A549 (cell line): ENCODE results near the gene MPPED1. TPM values are rescaled to one million over a fixed set of nuclear protein-coding genes. Genes with fewer than 3 reads are reported as not detected.

Source experiments
- ATAC-seq, 2 experiments: fragments of 200-7000 bp in 1 of 2; fragments of >200 bp in 1 of 2; cut with Nextera tagmentation in 1 of 2; cut with Tn5 transposase in 1 of 2; 3 replicates each; pipeline versions ENCODE4 v1.8.0 to v1.9.1; 2018 to 2020; ENCODE audit warnings: mild to moderate bottlenecking in 1 of 2, moderate library complexity in 1 of 2
- CTCF ChIA-PET: fragments of 300-600 bp; sonication (Branson Sonifier 250); formaldehyde crosslinking; extraction: SDS; loops from one replicate; lab custom pipeline; 2021; ENCODE audit warnings: antibody characterized with exemption, inconsistent platforms; lab: Yijun Ruan, JAX
- POLR2A ChIA-PET: fragments of 350-600 bp; formaldehyde crosslinking; extraction: SDS; loops from one replicate; lab custom pipeline; 2021; ENCODE audit warnings: antibody characterized with exemption, inconsistent platforms; lab: Yijun Ruan, JAX
- DNase-seq, 2 experiments: peaks; one replicate each; pipeline versions ENCODE4 v3.0.0 to v3.0.0-alpha.2; 2011 to 2016; ENCODE audit warnings: low read depth in 1 of 2, low spot score in 1 of 2
- FAIRE-seq: peaks from 2 replicates; lab custom pipeline; 2011; peaks lifted over from hg19 to GRCh38; lab: Jason Lieb, UNC
- H3K27ac ChIP-seq, 2 experiments: fragments of >200 bp; sonication (Bioruptor Twin); formaldehyde crosslinking; 3 replicates each; pipeline ENCODE4 v1.5.1; 2016 to 2017
- H3K4me1 ChIP-seq: fragments of >200 bp; sonication (Bioruptor Twin); formaldehyde crosslinking; 3 replicates; pipeline ENCODE4 v1.6.1; 2016
- H3K4me2 ChIP-seq: fragments of >200 bp; sonication (Bioruptor Twin); formaldehyde crosslinking; 3 replicates; pipeline ENCODE4 v1.6.1; 2016
- H3K4me3 ChIP-seq: fragments of >200 bp; sonication (Bioruptor Twin); formaldehyde crosslinking; 3 replicates; pipeline ENCODE4 v1.5.1; 2016
- H3K9me3 ChIP-seq: fragments of >200 bp; sonication (Bioruptor Twin); formaldehyde crosslinking; 3 replicates; pipeline ENCODE4 v1.6.1; 2016
- ATOH8 ChIP-seq: fragments of 250-450 bp; sonication (Bioruptor Pico); IDR thresholded peaks from 2 replicates; pipeline ENCODE4 v1.5.0; 2020; ENCODE audit warnings: low read depth, mild to moderate bottlenecking, moderate library complexity
- BHLHE40 ChIP-seq: IDR thresholded peaks from 2 replicates; pipeline ENCODE4 v1.6.1; 2012; ENCODE audit warnings: low read depth, low read length, inconsistent platforms
- CHD4 ChIP-seq: fragments of 200-600 bp; sonication (generic); IDR thresholded peaks from 2 replicates; pipeline ENCODE4 v1.6.1; 2016; ENCODE audit warnings: antibody characterized with exemption, mild to moderate bottlenecking, borderline replicate concordance
- E2F6 ChIP-seq: IDR thresholded peaks from 2 replicates; pipeline ENCODE4 v1.6.1; 2012; ENCODE audit warnings: low read depth, borderline replicate concordance
- ELK1 ChIP-seq: fragments of 150-350 bp; IDR thresholded peaks from 2 replicates; pipeline ENCODE4 v1.6.1; 2014; ENCODE audit warnings: low read depth, mild to moderate bottlenecking, low read length
- ESRRA ChIP-seq: fragments of 150-350 bp; IDR thresholded peaks from 2 replicates; pipeline ENCODE4 v1.6.1; 2014; ENCODE audit warnings: mild to moderate bottlenecking, low read length, borderline replicate concordance
- GATA3 ChIP-seq: IDR thresholded peaks from 2 replicates; pipeline ENCODE4 v1.6.1; 2012; ENCODE audit warnings: borderline replicate concordance
- HES2 ChIP-seq: fragments of >200 bp; sonication (Bioruptor Twin); formaldehyde crosslinking; IDR thresholded peaks from 2 replicates; pipeline ENCODE4 v1.6.1; 2016
- HOXB13 ChIP-seq: fragments of 250-450 bp; sonication (Bioruptor Pico); IDR thresholded peaks from 2 replicates; pipeline ENCODE4 v1.5.0; 2020; ENCODE audit warnings: low read depth, mild to moderate bottlenecking, moderate library complexity
- HOXB5 ChIP-seq: fragments of 250-450 bp; sonication (Bioruptor Pico); IDR thresholded peaks from 2 replicates; pipeline ENCODE4 v1.5.0; 2020; ENCODE audit warnings: mild to moderate bottlenecking, moderate library complexity
- JUN ChIP-seq, 2 experiments: fragments of >200 bp; sonication (Bioruptor Twin); formaldehyde crosslinking; IDR thresholded peaks; 2 replicates in 1 of 2; 3 replicates in 1 of 2; pipeline ENCODE4 v1.6.1; 2016 to 2017
- JUNB ChIP-seq: fragments of >200 bp; sonication (Bioruptor Twin); formaldehyde crosslinking; IDR thresholded peaks from 2 replicates; pipeline ENCODE4 v1.6.1; 2016
- KDM1A ChIP-seq: fragments of 200-600 bp; sonication (generic); IDR thresholded peaks from 2 replicates; pipeline ENCODE4 v1.6.1; 2016; ENCODE audit warnings: low read depth, mild to moderate bottlenecking
- MAFK ChIP-seq: fragments of 450-650 bp; IDR thresholded peaks from 2 replicates; pipeline ENCODE4 v1.6.1; 2014; ENCODE audit not compliant: partially characterized antibody
- PHF8 ChIP-seq: fragments of 200-600 bp; sonication (generic); IDR thresholded peaks from 2 replicates; pipeline ENCODE4 v1.6.1; 2016; ENCODE audit warnings: low read depth, mild to moderate bottlenecking, antibody characterized with exemption, moderate library complexity, borderline replicate concordance
- POLR2AphosphoS2 ChIP-seq: conservative IDR thresholded peaks from 2 replicates; pipeline ENCODE4 v1.6.1; 2012; ENCODE audit warnings: low read length, improper control_type of control experiment, inconsistent platforms
- RARB ChIP-seq: fragments of 250-450 bp; sonication (Bioruptor Pico); IDR thresholded peaks from 2 replicates; pipeline ENCODE4 v1.8.0; 2021; ENCODE audit warnings: mild to moderate bottlenecking, moderate library complexity
- REST ChIP-seq: fragments of 200-600 bp; sonication (generic); IDR thresholded peaks from 2 replicates; pipeline ENCODE4 v1.6.1; 2016; ENCODE audit warnings: antibody characterized with exemption, mild to moderate bottlenecking, moderate library complexity
- RFX5 ChIP-seq: fragments of 450-650 bp; IDR thresholded peaks from 2 replicates; pipeline ENCODE4 v1.7.1; 2014; ENCODE audit warnings: antibody characterized with exemption, mild to moderate bottlenecking, moderate library complexity
- WGBS: methylation state at CpG from one replicate; pipeline ENCODE4 v1.1.6; 2017; ENCODE audit errors: missing lambda C conversion rate; 5-methylcytosine and 5-hydroxymethylcytosine counted together
- polyA plus RNA-seq, 4 experiments: library from polyadenylated mRNA; depleted of rRNA in 3 of 4; stranded (reverse); fragments of >200 nt; fragmentation: RNase III in 1 of 4; extraction: RNeasy Plus Mini Kit Qiagen cat#74134 plus additional on column Dnase treatment in 1 of 4; gene quantifications; 2 replicates in 3 of 4; 3 replicates in 1 of 4; pipeline ENCODE4 v1.2.3, GENCODE V29; 2011 to 2017
- TF ChIP-seq, protein P1 (sequence below): fragments of 450-650 bp; IDR thresholded peaks from 2 replicates; pipeline ENCODE4 v1.6.1; 2014; ENCODE audit warnings: antibody characterized with exemption
- TF ChIP-seq, protein P2 (sequence below): IDR thresholded peaks from 2 replicates; pipeline ENCODE4 v1.6.1; 2012

The MPPED1 gene
- polyA plus RNA-seq, 2 of the 4 experiments (the other 2 are of a cell fraction), result not detected

DNA sequence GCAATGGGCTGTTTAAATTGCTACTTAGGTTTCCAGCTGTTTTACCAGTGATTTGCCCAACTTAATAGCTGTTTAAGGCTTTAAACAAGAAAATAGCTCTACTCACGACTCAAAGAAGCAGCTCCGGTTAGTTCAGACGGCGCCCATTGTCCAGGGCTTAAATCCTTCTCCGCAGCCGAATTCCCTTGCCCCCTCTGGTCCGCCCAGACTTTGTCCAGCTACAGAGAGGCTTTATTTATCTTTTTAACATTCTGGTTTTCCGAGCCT lies 47.7 kb upstream of the MPPED1 start:
- POLR2A ChIA-PET, result interaction anchor here (0.6 kb wide), 1 partner anchor 117 kb away, joined by 3 read pairs; no protein-coding TSS in a partner anchor
- Histone ChIP-seq H3K4me1 (no peaks in the 10 kb centered on the region), H3K9me3 (no peaks in the 10 kb centered on the region), H3K4me3 (no peak overlapping the region), H3K27ac (no peak overlapping the region), H3K4me2 (no peak overlapping the region)
- no peak for FAIRE-seq
- TF ChIP-seq RARB (CRISPR knock-in tag) (no peak), ESRRA (no peak), CHD4 (no peak), REST (no peak), HOXB5 (CRISPR knock-in tag) (no peak), PHF8 (no peak), MAFK (no peak), RFX5 (no peak), JUNB (no peak), ATOH8 (CRISPR knock-in tag) (no peak), E2F6 (no peak), HES2 (no peak), GATA3 (no peak), KDM1A (no peak), POLR2AphosphoS2 (no peak)
- TF ChIP-seq, protein P1, sequence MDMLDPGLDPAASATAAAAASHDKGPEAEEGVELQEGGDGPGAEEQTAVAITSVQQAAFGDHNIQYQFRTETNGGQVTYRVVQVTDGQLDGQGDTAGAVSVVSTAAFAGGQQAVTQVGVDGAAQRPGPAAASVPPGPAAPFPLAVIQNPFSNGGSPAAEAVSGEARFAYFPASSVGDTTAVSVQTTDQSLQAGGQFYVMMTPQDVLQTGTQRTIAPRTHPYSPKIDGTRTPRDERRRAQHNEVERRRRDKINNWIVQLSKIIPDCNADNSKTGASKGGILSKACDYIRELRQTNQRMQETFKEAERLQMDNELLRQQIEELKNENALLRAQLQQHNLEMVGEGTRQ, result no peak
- TF ChIP-seq, protein P2, sequence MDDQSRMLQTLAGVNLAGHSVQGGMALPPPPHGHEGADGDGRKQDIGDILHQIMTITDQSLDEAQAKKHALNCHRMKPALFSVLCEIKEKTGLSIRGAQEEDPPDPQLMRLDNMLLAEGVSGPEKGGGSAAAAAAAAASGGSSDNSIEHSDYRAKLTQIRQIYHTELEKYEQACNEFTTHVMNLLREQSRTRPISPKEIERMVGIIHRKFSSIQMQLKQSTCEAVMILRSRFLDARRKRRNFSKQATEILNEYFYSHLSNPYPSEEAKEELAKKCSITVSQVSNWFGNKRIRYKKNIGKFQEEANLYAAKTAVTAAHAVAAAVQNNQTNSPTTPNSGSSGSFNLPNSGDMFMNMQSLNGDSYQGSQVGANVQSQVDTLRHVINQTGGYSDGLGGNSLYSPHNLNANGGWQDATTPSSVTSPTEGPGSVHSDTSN, result no peak
- DNase-seq, result no peak
- ATAC-seq, result no peak
- CTCF ChIA-PET, result interaction anchor here (0.8 to 3.8 kb wide), 3 partner anchors 18 to 91 kb away, joined by 3 to 16 read pairs (median 4); no protein-coding TSS in a partner anchor
- 73% methylated on average over 8 of the region's 8 CpGs for WGBS

DNA sequence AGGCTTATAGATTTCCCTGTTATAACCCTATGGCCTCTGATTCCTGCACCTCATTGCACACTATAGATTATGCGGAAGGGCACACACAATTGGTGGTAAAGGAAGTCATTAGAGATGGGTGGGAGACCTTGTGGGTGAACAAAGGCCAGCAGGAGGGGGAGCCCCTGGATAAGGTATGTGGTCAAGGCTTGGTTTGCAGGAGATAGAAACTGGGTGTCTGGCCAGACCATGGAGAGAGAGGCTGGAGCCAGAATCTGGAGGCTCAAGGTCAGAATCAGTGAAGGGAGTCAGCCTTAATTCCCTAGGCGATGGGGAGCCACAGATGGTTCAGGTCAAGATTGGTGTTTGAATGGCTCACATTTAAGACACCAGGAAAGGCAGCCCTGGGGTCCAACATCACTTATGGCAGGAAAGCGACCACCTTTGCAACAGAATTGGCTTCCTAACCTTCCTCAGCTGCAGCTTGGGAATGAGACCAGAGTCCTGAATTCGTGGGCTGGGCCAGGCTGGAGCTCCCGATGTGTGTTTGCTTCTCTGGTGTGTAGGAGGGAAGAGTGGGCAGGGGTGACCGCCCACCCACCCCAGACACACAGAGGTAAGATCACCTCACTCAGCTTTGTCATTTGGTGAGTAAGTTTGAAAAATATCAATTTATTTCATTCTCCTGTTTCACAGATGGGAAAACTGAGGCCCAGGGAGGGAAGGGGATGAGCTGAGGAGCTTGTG lies 45.9 kb upstream of the MPPED1 start:
- DNase-seq (no peak), ATAC-seq (no peak), FAIRE-seq (no peak)
- Histone ChIP-seq H3K4me2 (no peak overlapping the region), H3K27ac (no peak overlapping the region), H3K4me3 (no peak overlapping the region), H3K9me3 (no peaks in the 10 kb centered on the region), H3K4me1 (no peaks in the 10 kb centered on the region)
- WGBS, result 48% methylated on average over 6 of the region's 6 CpGs
- ChIA-PET POLR2A (no interaction called here), CTCF (interaction anchor here (1.0 to 3.8 kb wide), 3 partner anchors 20 to 93 kb away, joined by 3 to 16 read pairs (median 4); no protein-coding TSS in a partner anchor)
- no peak for TF ChIP-seq HES2
- TF ChIP-seq ELK1, result no peak
- TF ChIP-seq BHLHE40, result no peak
- no peak for TF ChIP-seq HOXB13 (CRISPR knock-in tag)
- TF ChIP-seq PHF8, result no peak
- TF ChIP-seq REST, result no peak
- no peak for TF ChIP-seq RFX5
- no peak for TF ChIP-seq ESRRA
- no peak for TF ChIP-seq GATA3
- no peak for TF ChIP-seq JUN (IDR thresholded peaks at IDR 0.05)
